ENCODE results near the gene GK.
"Not testable (repeated sequence)": the region's sequence is repeated elsewhere in the genome, so short reads cannot be mapped to it uniquely, and the experiment has no call there.

The GK gene

DNA sequence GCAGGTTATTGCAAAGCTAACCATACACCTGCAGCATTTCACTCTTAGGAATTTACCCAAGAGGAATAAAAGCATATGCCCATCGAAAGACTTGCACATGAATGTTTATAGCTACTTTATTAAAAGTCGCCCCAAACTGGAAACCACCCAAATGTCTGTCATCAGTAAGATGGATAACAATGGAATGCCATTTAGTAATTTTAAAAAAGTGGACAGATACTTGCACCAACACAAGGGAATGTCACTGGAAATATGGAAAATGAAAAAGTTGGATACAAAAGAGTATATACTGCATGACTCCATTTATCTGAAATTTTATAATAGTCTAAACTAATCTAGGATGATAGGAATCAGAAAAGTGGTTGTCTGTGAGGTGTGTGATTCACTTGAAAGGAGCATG, 12.9 kb downstream of the GK start:
- H3K4me1 ChIP-seq (ENCODE audit: control insufficient read depth in 5 of 5, insufficient read depth in 5 of 5, low read length in 5 of 5): no peaks in the 10 kb centered on the region
- no peaks in the 10 kb centered on the region for H3K27me3 ChIP-seq (ENCODE audit: control insufficient read depth in 5 of 5, insufficient read depth in 4 of 5, low read length in 5 of 5)
- no peak overlapping the region for H3K4me3 ChIP-seq (ENCODE audit: low read depth in 1 of 5, low read length in 5 of 5)
- no peaks in the 10 kb centered on the region for H3K9me3 ChIP-seq (ENCODE audit: control insufficient read depth in 5 of 5, low read length in 5 of 5)
- no peak overlapping the region for H3K27ac ChIP-seq (ENCODE audit: low read depth, low read length)
- no peak overlapping the region for H3K9ac ChIP-seq (ENCODE audit: low read length in 5 of 5)
- peaks cover 0 to 4% (median 0%) of the 10 kb centered on the region in 5 donors for H3K36me3 ChIP-seq (ENCODE audit: control insufficient read depth in 5 of 5, insufficient read depth in 5 of 5, low read length in 5 of 5)

GRCh38 chrX:30668581-30668980, 15.4 kb downstream of the GK start:
- Histone ChIP-seq H3K4me1 (ENCODE audit: control insufficient read depth in 5 of 5, insufficient read depth in 5 of 5, low read length in 5 of 5) (no peaks in the 10 kb centered on the region), H3K4me3 (ENCODE audit: low read depth in 1 of 5, low read length in 5 of 5) (no peak overlapping the region), H3K9me3 (ENCODE audit: control insufficient read depth in 5 of 5, low read length in 5 of 5) (no peaks in the 10 kb centered on the region), H3K9ac (ENCODE audit: low read length in 5 of 5) (no peak overlapping the region), H3K36me3 (ENCODE audit: control insufficient read depth in 5 of 5, insufficient read depth in 5 of 5, low read length in 5 of 5) (peaks cover 0 to 4% (median 0%) of the 10 kb centered on the region in 5 donors), H3K27ac (ENCODE audit: low read depth, low read length) (no peak overlapping the region), H3K27me3 (ENCODE audit: control insufficient read depth in 5 of 5, insufficient read depth in 4 of 5, low read length in 5 of 5) (no peaks in the 10 kb centered on the region)

- H3K4me3 ChIP-seq (ENCODE audit: low read depth in 1 of 5, low read length in 5 of 5); H3K27me3 ChIP-seq (ENCODE audit: control insufficient read depth in 5 of 5, insufficient read depth in 4 of 5, low read length in 5 of 5); H3K9me3 ChIP-seq (ENCODE audit: control insufficient read depth in 5 of 5, low read length in 5 of 5): not testable (repeated sequence)
These were observed 18.0 kb downstream of the GK start for GRCh38 chrX:30671189-30671588.

GRCh38 chrX:30673127-30673796, 20.0 kb downstream of the GK start:
- no peak overlapping the region for H3K9ac ChIP-seq (ENCODE audit: low read length in 5 of 5)
- peaks cover 0 to 4% (median 0%) of the 10 kb centered on the region in 5 donors for H3K36me3 ChIP-seq (ENCODE audit: control insufficient read depth in 5 of 5, insufficient read depth in 5 of 5, low read length in 5 of 5)
- no peaks in the 10 kb centered on the region for H3K4me1 ChIP-seq (ENCODE audit: control insufficient read depth in 5 of 5, insufficient read depth in 5 of 5, low read length in 5 of 5)
- peaks cover 0 to 2% (median 0%) of the 10 kb centered on the region in 5 donors for H3K27me3 ChIP-seq (ENCODE audit: control insufficient read depth in 5 of 5, insufficient read depth in 4 of 5, low read length in 5 of 5)
- no peaks in the 10 kb centered on the region for H3K9me3 ChIP-seq (ENCODE audit: control insufficient read depth in 5 of 5, low read length in 5 of 5)
- H3K27ac ChIP-seq (ENCODE audit: low read depth, low read length): no peak overlapping the region
- H3K4me3 ChIP-seq (ENCODE audit: low read depth in 1 of 5, low read length in 5 of 5): no peak overlapping the region

More at GRCh38 chrX:30671189-30671588, 18.0 kb downstream of the GK start:
- not testable (repeated sequence) for H3K4me1 ChIP-seq (ENCODE audit: control insufficient read depth in 5 of 5, insufficient read depth in 5 of 5, low read length in 5 of 5); H3K9ac ChIP-seq (ENCODE audit: low read length in 5 of 5); H3K36me3 ChIP-seq (ENCODE audit: control insufficient read depth in 5 of 5, insufficient read depth in 5 of 5, low read length in 5 of 5); H3K27ac ChIP-seq (ENCODE audit: low read depth, low read length)

DNA sequence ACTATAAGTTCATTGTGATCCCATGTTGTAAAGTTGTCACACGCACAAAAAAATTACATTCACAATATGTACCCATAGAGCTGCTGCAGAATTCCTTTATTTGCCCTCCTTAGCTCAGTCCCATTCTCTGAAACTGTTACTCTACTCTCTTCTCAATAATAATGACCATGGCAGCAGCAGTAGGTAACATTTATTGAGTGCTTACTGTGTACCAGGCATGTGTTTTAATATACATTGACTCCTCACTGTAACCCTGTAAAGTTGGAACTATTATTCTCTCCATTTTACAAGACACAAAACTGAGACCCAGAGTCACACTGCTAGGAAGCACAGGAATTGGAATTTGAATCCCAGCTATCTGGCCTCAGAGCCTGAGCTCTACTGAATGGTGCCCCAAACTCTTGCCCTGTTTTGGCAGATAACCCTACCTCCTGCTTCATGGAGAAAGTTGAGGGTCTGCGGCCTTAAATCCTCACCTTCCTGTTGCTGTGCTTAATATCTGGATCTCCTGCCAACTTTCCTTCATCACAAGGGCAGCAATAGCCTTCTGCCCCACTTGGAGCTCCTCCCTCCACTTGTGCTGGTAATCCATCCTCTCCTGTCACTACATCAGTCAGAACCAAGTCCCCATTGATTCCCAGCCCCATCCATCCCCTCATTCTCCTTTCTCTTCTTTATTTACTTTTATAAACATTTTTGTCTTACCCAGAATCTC, 20.8 kb downstream of the GK start:
- H3K4me3 ChIP-seq (ENCODE audit: low read depth in 1 of 5, low read length in 5 of 5): no peak overlapping the region
- no peak overlapping the region for H3K27ac ChIP-seq (ENCODE audit: low read depth, low read length)
- H3K4me1 ChIP-seq (ENCODE audit: control insufficient read depth in 5 of 5, insufficient read depth in 5 of 5, low read length in 5 of 5): no peaks in the 10 kb centered on the region
- no peaks in the 10 kb centered on the region for H3K9me3 ChIP-seq (ENCODE audit: control insufficient read depth in 5 of 5, low read length in 5 of 5)
- H3K9ac ChIP-seq (ENCODE audit: low read length in 5 of 5): no peak overlapping the region
- H3K27me3 ChIP-seq (ENCODE audit: control insufficient read depth in 5 of 5, insufficient read depth in 4 of 5, low read length in 5 of 5): peaks cover 0 to 2% (median 0%) of the 10 kb centered on the region in 5 donors
- H3K36me3 ChIP-seq (ENCODE audit: control insufficient read depth in 5 of 5, insufficient read depth in 5 of 5, low read length in 5 of 5): peaks cover 0 to 4% (median 0%) of the 10 kb centered on the region in 5 donors

DNA sequence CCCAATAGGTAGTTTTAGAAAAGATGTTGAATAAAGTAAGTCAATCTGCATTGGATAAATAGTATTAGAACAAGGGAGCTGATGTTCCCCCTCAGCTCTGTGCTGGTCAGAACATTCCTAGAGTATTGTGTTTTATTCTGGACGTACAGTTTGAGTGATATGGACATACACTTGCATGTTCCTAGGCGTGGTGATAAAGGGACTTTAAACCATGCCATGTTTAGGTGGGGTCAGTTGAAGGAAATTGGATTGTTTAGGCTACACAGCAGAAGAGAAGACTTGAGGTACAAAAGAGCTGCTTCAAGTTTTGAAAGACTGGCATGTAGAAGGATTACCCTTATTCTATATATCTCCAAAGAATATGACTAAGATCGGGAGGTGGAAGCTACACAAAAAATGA, 21.6 kb downstream of the GK start:
- H3K36me3 ChIP-seq (ENCODE audit: control insufficient read depth in 5 of 5, insufficient read depth in 5 of 5, low read length in 5 of 5): peaks cover 0 to 4% (median 0%) of the 10 kb centered on the region in 5 donors
- H3K9ac ChIP-seq (ENCODE audit: low read length in 5 of 5): no peak overlapping the region
- no peak overlapping the region for H3K4me3 ChIP-seq (ENCODE audit: low read depth in 1 of 5, low read length in 5 of 5)
- peaks cover 0 to 2% (median 0%) of the 10 kb centered on the region in 5 donors for H3K27me3 ChIP-seq (ENCODE audit: control insufficient read depth in 5 of 5, insufficient read depth in 4 of 5, low read length in 5 of 5)
- no peaks in the 10 kb centered on the region for H3K4me1 ChIP-seq (ENCODE audit: control insufficient read depth in 5 of 5, insufficient read depth in 5 of 5, low read length in 5 of 5)
- H3K27ac ChIP-seq (ENCODE audit: low read depth, low read length): no peak overlapping the region
- no peaks in the 10 kb centered on the region for H3K9me3 ChIP-seq (ENCODE audit: control insufficient read depth in 5 of 5, low read length in 5 of 5)

- Histone ChIP-seq H3K4me1 (ENCODE audit: control insufficient read depth in 5 of 5, insufficient read depth in 5 of 5, low read length in 5 of 5) (no peaks in the 10 kb centered on the region), H3K36me3 (ENCODE audit: control insufficient read depth in 5 of 5, insufficient read depth in 5 of 5, low read length in 5 of 5) (no peaks in the 10 kb centered on the region), H3K27me3 (ENCODE audit: control insufficient read depth in 5 of 5, insufficient read depth in 4 of 5, low read length in 5 of 5) (peaks cover 0 to 2% (median 0%) of the 10 kb centered on the region in 5 donors), H3K4me3 (ENCODE audit: low read depth in 1 of 5, low read length in 5 of 5) (no peak overlapping the region), H3K9me3 (ENCODE audit: control insufficient read depth in 5 of 5, low read length in 5 of 5) (no peaks in the 10 kb centered on the region), H3K9ac (ENCODE audit: low read length in 5 of 5) (no peak overlapping the region), H3K27ac (ENCODE audit: low read depth, low read length) (no peak overlapping the region)
These were observed 26.1 kb downstream of the GK start for GRCh38 chrX:30679369-30679768.

DNA sequence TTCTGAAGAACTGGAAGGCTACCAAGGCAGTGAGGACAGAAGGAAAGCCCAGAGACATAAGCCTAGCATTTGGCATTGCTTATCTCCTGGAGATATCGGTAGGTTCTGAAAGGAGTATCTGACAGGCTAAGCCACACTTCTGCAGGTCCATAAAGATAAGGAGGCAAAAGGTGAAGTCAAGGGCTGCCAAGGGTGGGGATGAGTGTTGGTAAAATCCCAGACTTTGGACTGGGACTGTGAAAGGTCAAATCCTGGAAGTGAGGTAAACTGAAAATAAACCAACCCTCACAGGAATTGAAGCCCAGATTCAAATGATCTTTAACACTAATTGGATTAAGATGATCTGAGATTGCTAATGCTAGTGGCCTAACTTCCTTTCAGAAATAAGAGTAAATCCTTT, 27.4 kb downstream of the GK start:
- Histone ChIP-seq H3K4me3 (ENCODE audit: low read depth in 1 of 5, low read length in 5 of 5) (no peak overlapping the region), H3K27ac (ENCODE audit: low read depth, low read length) (no peak overlapping the region), H3K36me3 (ENCODE audit: control insufficient read depth in 5 of 5, insufficient read depth in 5 of 5, low read length in 5 of 5) (no peaks in the 10 kb centered on the region), H3K27me3 (ENCODE audit: control insufficient read depth in 5 of 5, insufficient read depth in 4 of 5, low read length in 5 of 5) (peaks cover 0 to 2% (median 0%) of the 10 kb centered on the region in 5 donors), H3K4me1 (ENCODE audit: control insufficient read depth in 5 of 5, insufficient read depth in 5 of 5, low read length in 5 of 5) (no peaks in the 10 kb centered on the region), H3K9me3 (ENCODE audit: control insufficient read depth in 5 of 5, low read length in 5 of 5) (no peaks in the 10 kb centered on the region), H3K9ac (ENCODE audit: low read length in 5 of 5) (no peak overlapping the region)

GRCh38 chrX:30688641-30689040, 35.4 kb downstream of the GK start:
- no peaks in the 10 kb centered on the region for H3K36me3 ChIP-seq (ENCODE audit: control insufficient read depth in 5 of 5, insufficient read depth in 5 of 5, low read length in 5 of 5)
- H3K9ac ChIP-seq (ENCODE audit: low read length in 5 of 5): no peak overlapping the region
- H3K27me3 ChIP-seq (ENCODE audit: control insufficient read depth in 5 of 5, insufficient read depth in 4 of 5, low read length in 5 of 5): no peaks in the 10 kb centered on the region
- H3K27ac ChIP-seq (ENCODE audit: low read depth, low read length): no peak overlapping the region
- no peak overlapping the region for H3K4me3 ChIP-seq (ENCODE audit: low read depth in 1 of 5, low read length in 5 of 5)
- no peaks in the 10 kb centered on the region for H3K4me1 ChIP-seq (ENCODE audit: control insufficient read depth in 5 of 5, insufficient read depth in 5 of 5, low read length in 5 of 5)
- no peaks in the 10 kb centered on the region for H3K9me3 ChIP-seq (ENCODE audit: control insufficient read depth in 5 of 5, low read length in 5 of 5)

- Histone ChIP-seq H3K27ac (ENCODE audit: low read depth, low read length) (no peak overlapping the region), H3K9ac (ENCODE audit: low read length in 5 of 5) (no peak overlapping the region)
These were observed 35.9 kb downstream of the GK start for GRCh38 chrX:30689116-30689515.

More at GRCh38 chrX:30689116-30689515, 35.9 kb downstream of the GK start:
- Histone ChIP-seq H3K9me3 (ENCODE audit: control insufficient read depth in 5 of 5, low read length in 5 of 5) (no peaks in the 10 kb centered on the region), H3K4me1 (ENCODE audit: control insufficient read depth in 5 of 5, insufficient read depth in 5 of 5, low read length in 5 of 5) (no peaks in the 10 kb centered on the region), H3K4me3 (ENCODE audit: low read depth in 1 of 5, low read length in 5 of 5) (no peak overlapping the region), H3K36me3 (ENCODE audit: control insufficient read depth in 5 of 5, insufficient read depth in 5 of 5, low read length in 5 of 5) (no peaks in the 10 kb centered on the region), H3K27me3 (ENCODE audit: control insufficient read depth in 5 of 5, insufficient read depth in 4 of 5, low read length in 5 of 5) (no peaks in the 10 kb centered on the region)

All from subcutaneous abdominal adipose tissue (tissue), 5 donors.